ENCODE measurements around the gene DENND1A.

DENND1A gene

DNA sequence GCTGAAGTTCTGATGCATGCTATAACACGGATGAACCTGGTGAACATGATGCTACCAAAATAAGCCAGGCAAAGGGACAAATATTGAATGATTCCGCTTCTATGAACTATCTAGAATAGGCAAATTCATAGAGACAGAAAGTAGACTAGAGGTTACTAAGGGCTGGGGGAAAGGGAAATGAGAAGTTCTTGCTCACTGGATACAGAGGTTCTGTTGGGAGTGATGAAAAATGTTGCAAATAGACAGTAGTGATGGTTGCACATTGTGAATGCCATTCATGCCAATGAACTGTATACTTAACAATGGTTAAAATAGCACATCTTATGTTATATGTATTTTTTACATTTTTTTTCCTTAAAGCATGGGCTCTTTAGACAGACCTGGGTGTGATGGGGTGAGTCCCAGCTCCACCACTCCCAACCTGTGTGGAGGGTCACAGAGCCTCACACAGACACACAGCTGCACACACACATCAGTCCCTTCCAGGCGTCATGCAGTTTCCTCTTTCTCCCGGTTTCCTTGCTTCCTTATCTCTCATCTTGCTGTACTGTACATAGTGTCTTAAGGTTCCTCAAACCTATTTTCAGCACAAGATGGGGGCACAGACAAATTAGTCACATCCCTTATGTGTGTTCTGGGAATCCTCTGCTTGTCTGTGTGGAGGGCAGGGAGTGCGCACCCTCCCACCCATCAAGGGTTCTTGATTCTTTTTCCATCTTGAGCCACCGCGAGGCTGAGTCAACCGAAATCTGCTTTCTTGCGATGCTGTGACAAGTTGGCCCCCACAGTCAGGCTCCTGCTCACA is 381.0 kb downstream of the DENND1A start:
- no peak for DNase-seq (ENCODE audit: extremely low read depth in 1 of 2, low read depth in 1 of 2)

GRCh38 chr9:123544007-123544827 is 385.7 kb downstream of the DENND1A start:
- no peak for DNase-seq (ENCODE audit: extremely low read depth in 1 of 2, low read depth in 1 of 2)

DNA sequence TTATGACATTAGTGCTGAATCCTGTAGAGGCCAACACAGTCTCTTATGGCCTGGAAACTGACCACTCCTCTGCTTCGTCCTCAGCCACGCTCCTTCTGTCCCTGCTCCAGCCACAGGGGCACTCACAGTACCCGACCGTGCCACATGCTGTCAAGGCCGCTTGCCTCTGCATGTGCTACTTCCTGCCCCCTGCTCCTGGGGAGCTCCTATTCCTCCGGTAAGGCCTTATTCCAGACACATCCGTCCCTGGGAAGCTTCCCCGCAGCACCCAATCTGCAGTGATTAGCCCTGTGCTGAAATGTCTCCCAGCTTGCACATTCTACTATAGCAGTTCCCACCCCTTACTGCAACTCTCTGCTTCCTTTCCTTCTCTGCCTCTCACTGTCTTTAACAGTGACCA is 386.4 kb downstream of the DENND1A start:
- DNase-seq (ENCODE audit: extremely low read depth in 1 of 2, low read depth in 1 of 2): no peak

DNA sequence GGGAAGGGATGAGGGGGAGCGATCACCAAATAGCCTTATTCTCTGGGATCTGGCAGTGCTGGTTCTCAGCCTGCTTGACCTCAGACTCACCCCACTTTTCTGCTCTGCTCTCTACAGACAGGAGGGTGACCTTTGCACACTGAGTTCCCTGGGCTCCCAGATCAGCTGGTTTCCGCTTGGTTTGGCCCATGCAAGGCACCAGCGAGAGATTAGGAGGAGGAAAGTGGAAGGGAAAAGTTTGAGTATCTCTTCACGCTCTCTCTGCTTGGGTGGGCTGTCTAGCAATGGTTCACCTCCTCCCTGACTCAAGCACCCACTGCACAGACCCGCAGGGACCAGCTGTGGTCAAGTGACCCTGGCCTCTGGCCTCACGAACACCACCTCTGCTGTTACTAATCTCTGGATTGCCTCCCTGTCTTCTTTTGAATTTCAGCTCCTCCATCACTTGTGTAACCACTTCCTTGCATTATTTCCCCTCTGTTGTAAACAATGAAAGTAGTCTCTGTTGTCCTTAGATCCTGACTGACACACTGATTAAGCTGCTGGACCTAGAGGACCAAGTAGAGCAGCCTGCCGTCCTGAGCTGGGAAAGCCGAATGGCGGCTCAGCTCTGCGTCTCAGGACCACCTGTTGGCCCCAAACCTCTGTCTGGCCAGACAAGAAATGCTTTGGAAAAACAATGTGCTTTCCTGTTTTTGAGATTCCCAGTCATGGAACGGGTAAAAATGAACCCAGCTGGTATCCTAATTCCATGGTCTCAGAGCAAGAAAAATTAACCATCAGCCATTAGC is 387.3 kb downstream of the DENND1A start:
- DNase-seq (ENCODE audit: extremely low read depth in 1 of 2, low read depth in 1 of 2): no peak

DNA sequence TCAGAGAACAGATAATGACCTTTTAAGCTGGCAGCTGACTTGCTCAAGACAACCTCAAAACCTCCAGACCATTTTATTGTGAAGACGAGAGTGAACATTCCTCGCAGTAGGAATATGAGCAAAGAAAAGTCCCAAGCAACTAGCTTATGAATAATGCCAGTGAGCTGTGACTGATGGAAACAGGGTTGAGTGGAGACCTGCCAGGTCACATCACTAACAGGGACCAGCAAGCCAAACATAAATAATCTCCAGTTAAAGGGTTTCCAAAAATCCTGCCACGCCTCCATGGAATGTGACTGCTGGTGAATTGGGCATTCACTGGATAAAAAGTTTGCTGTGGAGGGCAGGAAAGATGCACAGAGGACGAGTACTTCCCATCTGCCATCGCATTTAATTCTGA is 388.5 kb downstream of the DENND1A start:
- DNase-seq (ENCODE audit: extremely low read depth in 1 of 2, low read depth in 1 of 2): no peak

GRCh38 chr9:123540457-123540856 is 389.5 kb downstream of the DENND1A start:
- DNase-seq (ENCODE audit: extremely low read depth in 1 of 2, low read depth in 1 of 2): no peak

- no peak for DNase-seq (ENCODE audit: extremely low read depth in 1 of 2, low read depth in 1 of 2)
Measured at GRCh38 chr9:123537809-123538208, 392.1 kb downstream of the DENND1A start.

- no peak for DNase-seq (ENCODE audit: extremely low read depth in 1 of 2, low read depth in 1 of 2)
Measured at GRCh38 chr9:123536455-123536868, 393.5 kb downstream of the DENND1A start.

DNA sequence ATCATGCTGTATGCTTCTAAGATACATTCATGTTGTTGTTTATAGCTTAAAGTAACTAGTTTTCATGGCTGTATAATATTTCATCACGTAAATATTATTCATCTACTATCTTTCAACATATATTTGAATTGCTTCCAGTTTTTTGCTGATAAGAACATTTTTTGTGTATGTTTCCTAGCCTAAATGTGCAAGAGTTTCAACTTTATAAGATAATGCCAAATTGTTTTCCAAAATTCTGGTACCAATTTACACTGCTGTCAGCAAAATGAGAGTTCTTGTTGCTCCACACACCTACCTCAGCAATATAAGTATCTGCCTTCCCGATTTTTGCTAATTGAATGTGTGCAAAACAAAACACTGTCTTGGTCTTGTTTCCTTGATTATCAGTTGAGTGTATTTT is 395.6 kb downstream of the DENND1A start:
- no peak for DNase-seq (ENCODE audit: extremely low read depth in 1 of 2, low read depth in 1 of 2)

DNA sequence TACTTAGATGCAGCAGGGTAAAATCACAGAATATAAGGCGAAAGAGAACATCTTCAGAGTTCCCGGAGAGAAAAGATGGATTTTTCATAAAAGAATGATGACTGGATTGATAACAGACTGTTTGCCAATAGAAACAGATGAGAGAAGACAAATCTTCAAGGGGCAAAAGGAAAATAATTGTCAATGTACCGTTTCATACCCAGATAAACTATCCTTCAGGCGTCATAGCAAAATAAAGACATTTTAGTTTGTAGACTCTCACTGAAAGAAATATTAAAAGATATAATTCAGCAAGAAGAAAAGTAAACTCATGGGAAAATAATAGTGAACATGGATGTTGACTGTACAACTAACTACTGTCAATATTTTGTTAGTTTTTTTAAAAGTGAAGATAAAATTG is 399.7 kb downstream of the DENND1A start:
- no peak for DNase-seq (ENCODE audit: extremely low read depth in 1 of 2, low read depth in 1 of 2)

GRCh38 chr9:123528501-123528900 is 401.4 kb downstream of the DENND1A start:
- DNase-seq (ENCODE audit: extremely low read depth in 1 of 2, low read depth in 1 of 2): no peak

DNA sequence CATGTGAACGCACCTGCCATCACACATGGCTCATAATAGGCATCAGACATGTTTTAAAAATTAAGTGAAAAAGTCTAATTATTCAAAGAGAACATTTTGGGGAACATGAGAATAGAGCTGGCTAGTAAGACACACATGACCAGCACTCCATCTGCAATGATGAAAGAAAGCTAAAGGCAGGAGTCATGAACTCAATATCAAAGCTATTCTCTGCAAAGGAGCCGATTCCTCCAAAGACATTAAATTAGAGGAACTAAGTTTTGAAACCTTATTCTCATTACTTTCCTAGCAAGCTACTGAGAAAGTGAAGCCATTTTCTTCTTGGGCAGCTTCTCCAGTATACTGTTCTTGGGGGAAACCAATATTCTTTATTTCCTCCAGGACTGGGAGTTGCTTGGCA is 401.9 kb downstream of the DENND1A start:
- no peak for DNase-seq (ENCODE audit: extremely low read depth in 1 of 2, low read depth in 1 of 2)

DNA sequence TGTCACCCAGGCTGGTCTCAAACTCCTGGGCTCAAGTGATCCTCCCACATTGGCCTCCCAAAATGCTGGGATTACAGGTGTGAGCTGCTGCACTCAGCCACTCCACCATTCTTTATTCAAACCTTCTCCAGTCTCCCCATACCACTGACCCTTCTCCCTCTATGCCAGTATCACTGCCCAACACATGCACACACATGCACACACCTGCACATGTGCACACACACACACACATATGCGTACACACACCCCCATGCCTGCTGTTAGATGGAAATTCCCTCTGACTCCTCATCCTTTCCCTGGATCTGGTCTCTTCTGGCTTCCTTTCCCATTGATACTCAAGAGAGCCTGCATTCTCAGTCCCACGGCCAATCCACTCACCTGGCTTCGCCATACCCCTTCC is 404.0 kb downstream of the DENND1A start:
- DNase-seq (ENCODE audit: extremely low read depth in 1 of 2, low read depth in 1 of 2): no peak

- no peak for DNase-seq (ENCODE audit: extremely low read depth in 1 of 2, low read depth in 1 of 2)
Measured at GRCh38 chr9:123525424-123525823, 404.5 kb downstream of the DENND1A start.

GRCh38 chr9:123524866-123525265 is 405.1 kb downstream of the DENND1A start:
- DNase-seq (ENCODE audit: extremely low read depth in 1 of 2, low read depth in 1 of 2): no peak

DNA sequence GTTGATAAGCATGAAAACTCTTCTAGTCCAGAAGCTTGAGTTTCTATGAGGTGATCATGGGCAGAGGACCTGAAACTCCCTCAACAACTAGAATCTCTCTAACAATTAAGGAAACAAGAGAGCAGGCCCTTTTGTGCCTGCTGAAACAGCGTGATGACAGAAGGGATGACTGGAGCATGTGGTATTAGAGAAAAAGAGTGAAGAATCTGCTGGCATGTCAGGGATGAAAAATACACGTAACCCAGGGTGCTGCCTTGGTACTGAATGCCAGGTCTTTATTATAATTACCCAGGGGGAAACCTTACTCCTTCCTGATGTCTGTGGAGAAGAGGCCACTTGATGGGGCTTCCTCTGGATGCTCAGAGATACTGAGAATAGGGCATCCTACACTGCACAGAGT is 406.1 kb downstream of the DENND1A start:
- DNase-seq (ENCODE audit: extremely low read depth in 1 of 2, low read depth in 1 of 2): no peak

DNA sequence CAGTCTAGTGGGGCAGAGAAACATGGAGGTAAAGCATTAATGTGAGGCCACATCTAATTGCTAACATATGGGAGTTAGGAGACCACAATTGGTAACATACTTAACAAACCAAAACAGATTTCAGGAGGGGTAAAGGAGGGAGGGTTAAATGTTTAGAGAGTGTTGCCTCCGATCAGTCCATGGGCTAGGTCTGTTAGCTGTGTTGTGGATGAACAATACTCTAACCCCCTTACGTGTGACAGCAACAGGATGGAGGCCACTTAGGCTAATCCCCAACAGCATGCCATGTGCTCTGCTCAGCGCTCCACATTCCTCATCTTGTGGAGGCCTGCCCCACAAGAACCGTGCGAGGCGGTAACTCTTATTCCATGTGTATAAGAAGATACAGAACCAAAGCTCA is 406.9 kb downstream of the DENND1A start:
- DNase-seq (ENCODE audit: extremely low read depth in 1 of 2, low read depth in 1 of 2): no peak

GRCh38 chr9:123522251-123522650 is 407.7 kb downstream of the DENND1A start:
- DNase-seq (ENCODE audit: extremely low read depth in 1 of 2, low read depth in 1 of 2): no peak

DNA sequence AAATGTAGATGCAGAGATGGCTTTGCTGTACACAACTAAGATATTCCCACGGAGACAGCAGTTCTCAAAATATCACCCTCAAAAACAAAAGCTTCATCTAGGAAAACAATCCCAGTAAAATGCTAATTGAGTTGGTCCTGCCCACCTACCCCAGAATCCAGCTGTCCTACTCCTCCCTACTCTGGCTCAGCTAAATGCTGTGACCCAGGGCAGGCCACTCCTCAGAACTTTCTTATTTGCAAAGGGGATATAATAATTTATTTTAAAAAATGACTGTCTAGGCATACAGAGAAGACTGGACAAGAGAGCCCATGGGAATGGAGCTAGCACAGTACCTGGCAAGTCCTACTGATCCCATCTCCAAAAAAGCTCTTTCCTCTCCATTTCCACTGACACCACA is 411.6 kb downstream of the DENND1A start:
- no peak for DNase-seq (ENCODE audit: extremely low read depth in 1 of 2, low read depth in 1 of 2)

DNA sequence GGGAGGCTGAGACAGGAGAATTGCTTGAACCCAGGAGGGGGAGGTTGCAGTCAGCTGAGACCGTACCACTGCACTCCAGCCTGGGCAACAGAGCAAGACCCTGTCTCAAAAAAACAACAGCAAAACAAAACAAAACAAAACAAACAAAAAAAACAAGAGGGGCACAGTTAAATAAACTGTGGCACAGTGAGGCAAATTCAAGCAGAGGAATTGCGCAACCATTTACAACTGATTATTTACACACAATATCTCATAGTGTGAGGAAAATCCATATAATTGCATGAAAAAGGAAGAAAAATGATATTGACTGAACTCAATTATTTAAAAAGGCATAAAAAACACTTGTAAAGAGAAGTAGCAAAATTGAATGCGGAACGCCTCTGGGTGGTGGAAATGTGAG is 412.4 kb downstream of the DENND1A start:
- no peak for DNase-seq (ENCODE audit: extremely low read depth in 1 of 2, low read depth in 1 of 2)

GRCh38 chr9:123514766-123515165 is 415.2 kb downstream of the DENND1A start:
- no peak for DNase-seq (ENCODE audit: extremely low read depth in 1 of 2, low read depth in 1 of 2)
